GM12872 (cell line): ENCODE measurements around the gene DLX3.

Source experiments
- CTCF ChIP-seq: IDR thresholded peaks from 3 replicates; pipeline ENCODE4 v1.5.1; 2011; ENCODE audit warnings: low read depth, mild to moderate bottlenecking, low read length, moderate library complexity; ENCODE audit not compliant: insufficient read depth

The DLX3 gene

GRCh38 chr17:49995055-49995738, at the start of gene DLX3:
TSS of gene DLX3 (minus strand) at chr17:49995224. CDS start at chr17:49994998, 226 bp downstream.
- TF ChIP-seq CTCF = no peak

- no peak for TF ChIP-seq CTCF
Measured at GRCh38 chr17:50044483-50044882, 49.5 kb upstream of the DLX3 start.

GRCh38 chr17:50043290-50044148, 48.5 kb upstream of the DLX3 start:
- TF ChIP-seq CTCF = no peak

- TF ChIP-seq CTCF = no peak
Measured at GRCh38 chr17:50042211-50042610, 47.2 kb upstream of the DLX3 start.

- no peak for TF ChIP-seq CTCF
Measured at GRCh38 chr17:50039058-50039457, 44.0 kb upstream of the DLX3 start.

- TF ChIP-seq CTCF = no peak
Measured at GRCh38 chr17:50037321-50038107, 42.5 kb upstream of the DLX3 start.
